Posterior cingulate gyrus (tissue), 11 donors: ENCODE measurements around the gene MYOCD.

Experiments used
- DNase-seq, 10 donors: peaks; one replicate each; pipeline versions ENCODE4 v3.0.0 to v3.0.0-alpha.2; 2020 to 2021; ENCODE audit warnings: mixed read lengths in 3 of 10
- intact Hi-C: fragments of 100-400 bp; cut with DNase I; formaldehyde crosslinking; loops from one replicate; pipeline ENCODE4 v1.15.1; 2023

Gene MYOCD

GRCh38 chr17:12706070-12706469, 40.4 kb downstream of the MYOCD start:
- intact Hi-C loops: no loop called here
- no peak for DNase-seq

DNA sequence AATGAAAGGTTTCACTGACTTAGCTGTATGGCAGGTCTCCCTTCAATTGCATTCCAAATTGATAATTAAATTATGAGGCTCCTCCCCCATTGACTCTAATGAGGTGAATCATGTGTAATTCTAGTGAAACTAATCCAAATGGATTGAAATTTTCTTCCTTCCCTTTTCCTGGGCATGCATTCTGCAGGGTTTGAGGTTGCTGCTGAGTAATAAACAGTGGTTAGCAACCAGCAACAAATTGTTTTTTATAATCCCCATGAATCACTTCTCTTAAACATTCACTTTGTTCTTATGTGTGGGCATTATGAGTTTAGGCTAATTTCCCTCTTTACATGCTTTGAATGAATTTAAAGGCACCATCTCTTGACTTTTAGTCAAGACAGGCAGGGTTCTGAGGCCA, 43.4 kb downstream of the MYOCD start:
- intact Hi-C loops: no loop called here
- DNase-seq: no peak

DNA sequence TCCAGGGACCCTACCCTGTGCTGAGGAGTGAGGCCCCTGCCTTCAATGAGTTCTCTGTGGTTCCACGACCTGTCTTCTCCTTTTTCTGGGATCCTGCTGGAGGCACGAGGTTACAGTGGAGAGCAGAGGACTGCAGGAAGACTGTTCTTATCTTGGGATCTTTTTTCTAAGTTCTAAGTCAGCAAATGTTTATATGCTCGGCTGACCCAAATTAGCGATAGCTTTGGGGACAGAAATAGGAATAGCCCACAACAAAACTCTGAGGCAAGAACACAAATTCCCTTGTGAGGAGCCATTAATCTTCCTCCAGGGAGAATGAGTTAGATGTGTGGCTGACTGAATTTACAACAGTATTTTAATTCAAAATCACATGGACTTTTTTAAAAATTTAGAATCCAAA, 46.7 kb downstream of the MYOCD start:
- intact Hi-C loops: no loop called here
- DNase-seq: no peak

GRCh38 chr17:12712941-12713340, 47.3 kb downstream of the MYOCD start:
- DNase-seq: no peak
- intact Hi-C loops: no loop called here

DNA sequence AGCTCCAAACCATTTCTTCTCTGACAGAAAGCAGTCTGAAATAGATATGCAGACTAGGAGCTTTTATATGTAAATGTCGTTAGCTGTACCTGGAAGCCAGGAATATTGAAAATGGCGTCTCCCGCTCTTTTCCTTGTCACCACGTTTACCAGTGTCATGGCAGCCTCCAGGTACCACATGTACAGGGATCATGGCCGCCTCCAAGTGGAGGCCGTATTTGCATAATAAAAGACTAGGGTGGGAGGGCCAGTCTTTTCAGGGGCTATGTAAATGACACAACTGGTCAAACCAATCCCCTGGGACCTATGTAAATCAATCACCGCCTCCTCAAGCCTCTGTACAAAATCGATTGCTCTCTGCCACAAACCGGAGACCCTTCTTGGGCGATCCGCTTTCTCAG, 54.3 kb downstream of the MYOCD start:
- DNase-seq: no peak
- intact Hi-C loops: no loop called here

DNA sequence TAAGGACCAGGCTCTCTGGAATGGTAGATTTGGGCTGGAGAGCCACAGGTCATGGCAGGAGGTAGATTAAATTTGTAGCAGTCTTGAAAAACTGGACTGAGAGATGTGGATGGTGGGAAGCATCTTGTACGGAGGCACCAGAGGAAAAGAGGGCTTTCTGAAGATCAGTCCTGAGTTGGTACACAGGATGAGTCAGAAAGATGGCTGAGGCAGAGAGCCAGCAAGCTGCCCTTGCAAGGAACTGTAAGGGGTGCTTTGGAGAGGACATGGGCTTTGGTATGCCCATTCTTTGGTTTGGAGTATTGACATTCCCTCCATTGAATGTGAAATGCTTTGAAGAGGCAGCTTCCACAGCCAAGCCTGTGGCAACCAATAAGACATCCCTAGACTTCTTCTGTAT, 55.9 kb downstream of the MYOCD start:
- no peak for DNase-seq

GRCh38 chr17:12722282-12722681, 56.6 kb downstream of the MYOCD start:
- intact Hi-C loops: no loop called here
- no peak for DNase-seq

More for the DNA sequence above, 55.9 kb downstream of the MYOCD start:
- intact Hi-C loops: no loop called here

GRCh38 chr17:12726131-12726530, 60.4 kb downstream of the MYOCD start:
- no peak for DNase-seq
- intact Hi-C loops: no loop called here

DNA sequence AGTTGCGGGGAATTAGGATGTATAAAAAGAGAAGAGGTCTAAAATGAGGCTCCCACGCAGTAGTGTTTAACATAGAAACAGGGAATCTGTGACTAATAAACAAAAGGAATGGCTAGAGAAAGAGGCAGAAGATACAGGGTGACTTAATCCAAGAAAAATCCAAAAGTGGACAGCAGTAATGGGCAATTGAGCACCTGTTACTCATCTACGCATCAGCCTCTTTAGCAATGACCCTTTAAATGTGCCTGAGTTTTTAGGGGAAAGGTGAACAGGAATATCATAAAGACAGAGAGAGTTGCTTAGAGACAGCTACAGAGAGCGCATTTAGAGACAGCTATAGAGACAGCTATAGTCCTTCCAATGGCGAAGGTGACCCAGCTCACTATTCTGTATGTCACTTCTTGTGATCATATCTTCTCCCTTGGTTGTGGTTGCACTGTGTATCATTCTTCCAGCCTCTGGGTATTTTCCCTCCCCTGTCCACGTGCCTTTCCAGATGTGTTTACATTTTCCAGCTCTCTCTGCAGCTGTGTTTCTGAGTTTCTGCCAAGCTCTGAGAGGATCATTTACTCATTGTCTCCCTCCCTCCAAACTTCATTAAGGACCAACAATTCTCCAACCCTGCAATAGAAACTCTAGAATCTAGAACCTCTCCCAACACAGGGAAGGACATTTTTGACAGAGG, 61.5 kb downstream of the MYOCD start:
- DNase-seq: no peak
- intact Hi-C loops: no loop called here

DNA sequence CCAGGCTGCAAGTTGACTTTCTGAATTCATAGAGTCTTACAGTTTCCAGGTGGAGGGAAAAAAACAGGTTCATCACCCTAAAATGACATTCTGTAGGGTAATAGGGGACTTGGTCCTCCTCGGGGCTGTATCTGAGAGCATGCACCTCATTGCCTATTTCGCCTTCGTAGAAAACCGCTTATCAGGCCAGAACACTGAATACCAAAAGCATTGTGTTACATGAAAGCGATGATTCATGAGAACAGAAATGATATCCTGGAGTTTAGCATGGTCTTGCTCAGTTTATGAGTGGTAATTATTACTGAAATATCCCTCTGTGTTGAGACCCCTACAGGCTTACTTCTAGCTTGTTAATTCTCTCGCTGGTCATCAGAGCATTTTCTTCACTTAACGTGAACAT, 62.2 kb downstream of the MYOCD start:
- DNase-seq: no peak
- intact Hi-C loops: no loop called here

DNA sequence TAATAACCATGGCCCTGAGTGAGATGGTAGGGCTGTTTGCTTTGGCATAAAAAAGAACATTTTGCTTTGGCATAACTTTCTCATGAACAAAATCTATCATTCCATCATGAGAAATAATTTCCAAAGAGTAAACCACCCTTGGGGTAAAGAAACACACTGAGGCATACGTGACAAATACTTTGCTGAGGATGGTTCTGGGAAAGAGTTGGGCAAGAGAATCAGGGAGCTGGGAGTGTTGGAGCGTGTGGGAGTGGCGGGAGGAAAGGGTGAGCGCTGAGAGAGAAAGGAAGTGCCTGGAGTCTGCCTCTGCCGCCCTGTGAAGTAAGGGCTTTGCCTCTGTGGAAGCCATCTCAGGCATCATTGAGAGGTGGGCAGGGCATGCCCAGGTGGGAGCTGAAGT, 63.4 kb downstream of the MYOCD start:
- DNase-seq: no peak
- intact Hi-C loops: no loop called here

DNA sequence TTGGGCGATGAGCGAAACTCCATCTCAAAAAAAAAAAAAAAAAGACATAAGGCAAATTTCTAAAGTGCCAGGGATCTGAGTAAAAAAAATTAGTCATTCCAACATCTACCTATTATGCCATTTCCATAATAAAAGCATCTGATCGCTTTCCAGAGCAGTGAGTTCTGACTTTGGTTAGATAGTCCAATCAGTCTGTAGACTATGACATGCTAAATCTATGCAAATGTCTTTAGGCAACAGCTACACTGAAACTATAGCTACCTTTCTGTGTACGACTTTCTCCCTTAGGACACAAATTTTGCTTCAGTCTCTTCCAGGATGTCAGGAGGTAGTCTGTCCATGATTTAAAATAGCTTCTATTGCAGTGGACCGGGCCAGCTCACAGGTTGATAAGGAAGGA, 64.7 kb downstream of the MYOCD start:
- DNase-seq: no peak
- intact Hi-C loops: no loop called here

GRCh38 chr17:12730931-12731521, 65.3 kb downstream of the MYOCD start:
- intact Hi-C loops: no loop called here
- no peak for DNase-seq

DNA sequence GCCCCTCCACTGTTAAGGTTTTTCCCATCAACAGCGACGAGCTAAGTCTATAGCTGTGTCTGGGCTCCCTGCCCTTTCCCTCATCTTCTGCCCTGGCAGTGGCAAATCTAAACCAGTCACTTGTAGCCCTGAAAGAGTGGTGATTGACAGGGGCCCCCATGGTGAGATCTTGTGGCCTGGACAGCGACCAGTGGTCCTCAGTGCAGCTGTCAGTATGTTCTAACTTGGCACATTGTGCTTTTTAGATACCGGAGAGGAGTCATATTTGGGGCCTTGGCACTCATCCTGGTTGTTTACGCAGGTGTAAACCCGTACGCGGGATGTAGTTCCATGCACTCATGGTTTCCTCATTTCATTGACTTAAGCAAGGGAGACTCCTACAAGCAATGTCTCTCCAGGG, 66.1 kb downstream of the MYOCD start:
- intact Hi-C loops: no loop called here
- no peak for DNase-seq

DNA sequence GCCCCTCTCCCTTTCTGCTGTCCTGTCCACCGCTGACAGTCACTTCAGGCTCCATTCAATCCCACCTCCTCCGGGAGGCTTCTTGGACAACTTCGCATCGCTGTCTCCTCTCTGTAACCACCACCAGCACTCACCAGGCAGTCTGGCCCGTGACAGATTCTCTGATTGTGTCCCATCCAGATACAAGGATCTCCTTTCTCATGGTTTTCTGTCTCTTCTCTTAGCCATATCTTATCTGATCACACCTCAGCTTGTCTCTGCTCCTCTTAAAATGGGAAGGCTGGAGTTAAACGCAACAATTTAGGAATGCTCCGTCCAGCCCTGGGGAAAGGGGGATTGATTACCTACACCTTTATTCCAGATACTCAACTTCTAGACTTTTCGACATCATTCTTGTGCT, 66.7 kb downstream of the MYOCD start:
- intact Hi-C loops: no loop called here
- DNase-seq: no peak

DNA sequence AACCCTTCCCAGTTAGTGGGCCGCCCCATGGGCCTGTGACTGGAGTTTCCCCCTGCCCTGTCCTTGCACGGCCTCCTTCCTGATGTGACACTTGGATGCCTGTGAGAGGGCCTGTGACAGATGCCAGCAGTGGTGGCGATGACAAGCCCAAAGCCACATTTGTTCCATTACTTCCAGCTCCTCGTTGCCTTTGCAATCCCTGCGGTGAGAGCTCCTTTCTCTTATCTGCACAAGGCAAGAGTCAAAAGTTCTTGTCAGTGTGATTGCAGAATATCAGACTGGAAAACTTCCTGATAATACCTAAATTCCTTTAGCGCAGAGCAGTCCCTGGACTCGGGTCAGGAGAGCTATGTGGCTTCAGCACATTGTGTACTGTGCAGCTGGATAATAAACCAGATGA, 69.2 kb downstream of the MYOCD start:
- no peak for DNase-seq
- intact Hi-C loops: no loop called here

DNA sequence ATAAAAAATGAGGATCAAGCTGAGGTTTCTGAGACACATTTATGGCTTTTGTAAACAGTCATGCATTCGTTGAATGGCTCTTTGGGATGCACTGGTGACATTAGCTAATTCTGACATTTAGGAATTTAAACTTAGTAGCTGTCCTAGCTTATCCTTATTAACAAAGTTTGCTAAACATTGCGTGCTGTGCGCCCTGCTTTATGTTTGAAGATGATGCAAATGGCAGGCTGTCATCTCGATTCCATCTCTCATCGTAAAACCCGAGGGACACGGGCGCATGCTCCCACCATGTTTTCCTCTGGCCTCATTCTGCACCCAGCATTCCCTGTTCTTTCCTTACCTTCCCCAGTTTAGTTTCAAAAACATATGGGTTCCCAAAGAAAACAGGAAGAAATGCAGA, 69.8 kb downstream of the MYOCD start:
- DNase-seq: no peak
- intact Hi-C loops: no loop called here

- no peak for DNase-seq
- intact Hi-C loops: no loop called here
These were observed 70.8 kb downstream of the MYOCD start for GRCh38 chr17:12736526-12736925.

DNA sequence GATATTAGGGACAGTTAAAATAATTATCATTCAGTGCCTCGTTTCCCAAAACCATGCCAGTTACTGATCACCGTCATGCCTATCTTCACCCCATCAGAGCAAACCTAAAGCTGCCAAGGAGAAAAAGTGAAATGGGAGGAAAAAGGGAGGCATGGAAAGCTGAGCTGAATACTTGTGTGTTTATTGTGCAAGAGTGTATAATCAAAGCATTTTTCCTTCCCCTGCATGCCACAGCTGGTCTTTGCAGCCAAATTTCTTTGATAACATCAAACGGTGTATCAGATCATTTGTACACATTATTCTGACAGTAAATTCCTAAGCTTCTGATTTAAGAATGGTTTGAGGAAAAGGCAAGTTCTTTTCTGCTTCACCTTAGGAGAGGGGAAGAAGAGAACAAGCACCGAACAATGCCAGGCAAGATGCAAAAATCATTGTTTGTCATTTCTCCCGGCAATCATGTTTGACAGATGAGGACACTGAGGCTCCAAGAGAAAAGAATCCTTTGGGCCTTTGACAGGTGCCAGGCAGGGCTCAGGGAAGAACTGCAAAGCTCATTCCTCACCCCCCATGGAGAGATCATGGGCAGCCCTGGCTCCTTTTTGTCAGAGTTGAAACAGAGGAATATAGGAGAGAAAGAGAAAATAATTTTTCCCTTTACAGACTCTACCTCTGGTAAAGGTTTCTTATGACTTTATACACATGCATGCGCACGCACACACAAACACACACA, 72.2 kb downstream of the MYOCD start:
- intact Hi-C loops: no loop called here
- no peak for DNase-seq

DNA sequence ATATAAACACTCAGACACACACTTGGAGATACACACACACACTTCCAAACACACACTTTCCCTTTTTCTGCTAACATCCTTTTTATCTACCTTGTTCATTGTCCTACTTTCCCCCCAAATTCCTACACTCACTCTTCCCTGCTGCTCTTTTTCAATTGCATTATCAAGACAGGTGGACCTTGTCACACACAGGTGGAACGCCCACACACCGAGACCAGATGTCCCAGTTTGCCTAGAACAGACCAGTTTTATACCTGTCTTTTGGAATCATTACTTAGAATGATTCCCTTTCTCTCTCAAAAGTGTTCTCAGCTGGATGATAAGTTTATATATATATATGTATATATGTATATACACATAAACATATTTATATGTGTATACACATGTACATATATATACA, 72.9 kb downstream of the MYOCD start:
- intact Hi-C loops: no loop called here
- no peak for DNase-seq

DNA sequence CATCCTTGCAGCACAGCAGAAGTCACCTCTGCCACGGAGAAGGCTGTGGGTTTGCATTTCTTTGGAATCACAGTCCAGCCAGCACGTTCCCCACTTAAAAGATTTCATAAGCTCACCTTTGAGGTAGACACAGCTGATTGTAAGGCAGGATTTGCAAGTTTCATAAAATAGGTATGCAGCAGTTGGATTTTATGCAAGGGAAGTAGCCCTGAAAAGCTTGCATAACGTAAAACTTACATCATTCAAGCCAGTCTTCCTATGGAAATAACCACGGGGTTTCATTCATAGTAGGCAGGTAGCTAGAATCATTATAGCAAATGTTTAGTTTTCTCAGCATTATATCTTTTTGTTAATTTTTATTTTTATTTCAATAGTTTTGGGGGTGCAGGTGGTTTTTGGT, 73.8 kb downstream of the MYOCD start:
- no peak for DNase-seq
- intact Hi-C loops: no loop called here

GRCh38 chr17:12743046-12743445, 77.4 kb downstream of the MYOCD start:
- no peak for DNase-seq
- intact Hi-C loops: no loop called here
